Fibroblast of the conjunctiva (primary cell): ENCODE measurements around the gene IRS1.

ENCODE experiments used
- DNase-seq: peaks from one replicate; pipeline ENCODE4 v3.0.0-alpha.2; 2010; ENCODE audit warnings: low read depth

Gene IRS1

GRCh38 chr2:226755631-226756030, 44.0 kb downstream of the IRS1 start:
- no peak for DNase-seq

DNA sequence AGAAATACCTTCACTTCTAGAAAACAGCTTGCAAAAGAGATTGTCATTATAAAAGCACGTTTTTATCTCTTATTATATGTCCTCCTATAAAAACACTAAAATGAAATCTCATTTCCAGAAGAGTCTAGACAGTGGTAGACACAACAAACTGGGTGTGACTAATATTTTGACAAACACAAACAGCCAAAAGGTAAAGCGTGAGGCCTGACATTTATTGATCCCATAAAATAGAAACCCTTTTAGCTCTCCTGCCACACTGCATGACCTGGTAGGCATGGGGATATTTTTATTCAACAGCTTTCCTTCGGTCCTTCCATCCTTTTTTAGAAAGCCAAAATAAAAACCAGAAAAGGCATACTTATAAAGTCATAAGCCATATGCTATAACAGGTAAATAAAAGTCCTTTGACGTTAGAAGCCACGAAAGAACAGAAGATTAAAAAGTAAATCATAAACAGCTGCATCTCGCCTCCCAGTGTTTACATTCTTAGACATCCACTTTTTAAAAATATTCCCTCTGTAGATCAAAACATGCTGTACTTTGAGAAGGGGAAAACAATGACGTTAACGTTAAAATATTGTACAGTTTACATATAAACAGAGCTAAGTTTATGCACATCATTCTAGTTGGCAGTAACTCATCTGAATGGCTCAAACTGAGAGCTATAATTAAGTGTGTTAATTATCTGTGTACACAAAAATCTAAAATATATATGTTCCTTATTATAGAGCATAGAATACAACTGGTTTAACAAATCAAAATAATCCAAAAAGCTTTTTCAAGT, 44.6 kb downstream of the IRS1 start:
- DNase-seq = peak; percentile 63

DNA sequence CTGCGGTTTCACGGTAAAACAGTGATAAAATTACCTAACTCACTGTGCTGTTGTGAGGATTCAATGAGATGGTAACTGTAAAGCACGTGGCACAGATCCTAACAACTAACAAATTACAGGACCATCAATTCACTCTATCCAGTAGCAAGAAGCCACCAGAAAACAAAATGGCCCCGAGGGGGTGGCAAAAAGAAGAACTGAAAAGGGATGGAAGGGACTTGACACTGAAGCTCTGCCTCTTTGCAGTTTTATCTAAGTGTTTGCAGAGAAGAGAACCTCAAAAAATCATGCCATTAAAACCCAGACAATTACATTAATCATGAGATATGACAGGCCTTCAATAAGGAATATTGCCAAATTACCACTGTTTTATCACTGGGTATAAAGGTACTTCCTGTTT, 46.7 kb downstream of the IRS1 start:
- no peak for DNase-seq

- no peak for DNase-seq
Observed at GRCh38 chr2:226747288-226747687, 52.3 kb downstream of the IRS1 start.

- DNase-seq = no peak
Observed at GRCh38 chr2:226746196-226746800, 53.3 kb downstream of the IRS1 start.

GRCh38 chr2:226743915-226744314, 55.7 kb downstream of the IRS1 start:
- no peak for DNase-seq

DNA sequence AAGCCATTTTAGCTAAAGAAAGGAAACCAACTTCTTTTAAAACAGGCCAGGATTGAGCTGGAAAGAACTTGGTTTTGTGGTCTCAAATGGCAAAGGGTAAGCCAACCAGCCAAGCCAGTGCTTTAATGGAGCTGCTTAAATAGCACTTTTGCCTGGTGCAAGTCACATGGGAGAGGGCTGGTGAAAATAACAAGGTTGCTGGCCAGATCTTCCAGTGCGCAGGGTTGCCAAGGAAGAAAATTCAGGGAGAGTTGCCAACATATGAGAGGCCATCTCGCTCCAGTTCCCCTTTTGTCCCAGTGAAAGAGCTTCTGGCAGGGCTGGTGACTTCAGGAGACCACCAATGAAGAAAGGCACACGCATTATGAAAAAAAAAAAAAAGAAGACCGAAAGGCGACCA, 57.3 kb downstream of the IRS1 start:
- DNase-seq = peak; percentile 32

GRCh38 chr2:226740039-226740648, 59.5 kb downstream of the IRS1 start:
- DNase-seq = no peak

GRCh38 chr2:226739545-226740030, 60.0 kb downstream of the IRS1 start:
- no peak for DNase-seq

DNA sequence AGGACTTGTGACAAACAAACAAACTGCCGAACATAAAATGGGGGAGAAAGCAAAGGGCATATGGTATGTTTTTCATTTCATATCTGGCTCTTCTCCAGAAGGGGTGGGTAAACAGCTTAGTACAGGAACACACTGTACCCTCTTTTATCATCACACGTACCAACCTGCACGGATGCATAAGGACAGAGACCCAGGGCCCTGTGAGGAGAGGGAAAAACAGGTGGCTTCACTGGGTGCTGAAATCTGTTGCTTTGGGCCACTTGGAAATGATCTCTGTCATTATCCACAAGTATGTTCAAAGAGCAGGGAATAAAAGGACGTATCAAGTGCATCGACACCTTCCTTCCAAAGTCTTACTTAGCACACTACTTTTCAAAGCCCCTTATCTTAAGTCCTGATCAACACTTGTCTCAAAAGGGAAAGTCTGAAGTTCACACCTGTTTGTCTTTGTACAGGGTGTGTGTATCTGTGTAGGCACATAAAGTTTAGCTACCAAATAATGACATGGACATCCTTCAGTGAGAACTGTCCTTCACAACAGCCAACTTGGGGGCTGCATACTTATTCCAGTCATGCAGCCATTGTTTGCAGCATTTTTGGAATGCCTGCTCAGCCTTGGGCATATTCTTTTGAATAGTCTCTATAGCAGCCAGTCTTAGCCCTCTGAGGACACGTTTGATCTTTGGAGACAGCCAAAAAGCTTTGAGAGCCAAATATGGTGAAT, 60.6 kb downstream of the IRS1 start:
- DNase-seq = no peak

DNA sequence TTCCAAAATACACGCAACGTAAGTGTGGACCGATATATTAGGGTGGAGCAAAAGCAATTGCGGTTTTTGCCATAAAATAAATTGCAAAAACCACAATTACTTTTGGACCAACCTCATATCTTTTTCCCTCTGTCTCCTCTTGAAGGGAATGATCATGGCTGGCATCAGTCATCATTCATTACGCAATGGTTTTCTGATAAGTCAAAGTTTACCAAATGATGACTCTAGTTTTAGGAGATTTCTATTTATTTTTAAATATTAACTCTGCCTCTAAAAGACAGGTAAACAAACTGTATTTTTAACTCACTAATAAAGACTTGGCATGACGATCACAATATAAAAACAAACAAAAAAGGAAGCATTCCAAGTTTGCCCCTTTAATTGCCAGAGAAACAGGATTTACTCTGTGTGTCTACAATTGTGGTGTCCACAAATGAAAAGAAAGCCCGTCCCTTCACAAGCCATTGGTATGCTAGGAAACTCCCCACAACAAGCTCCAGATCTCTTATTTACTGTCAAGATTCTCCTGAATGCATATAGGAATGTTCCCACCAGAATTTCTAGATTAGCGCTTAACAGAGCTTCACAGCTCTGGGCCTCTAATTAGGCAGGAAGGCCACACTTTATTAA, 61.3 kb downstream of the IRS1 start:
- no peak for DNase-seq

- no peak for DNase-seq
Observed at GRCh38 chr2:226736382-226736781, 63.2 kb downstream of the IRS1 start.

DNA sequence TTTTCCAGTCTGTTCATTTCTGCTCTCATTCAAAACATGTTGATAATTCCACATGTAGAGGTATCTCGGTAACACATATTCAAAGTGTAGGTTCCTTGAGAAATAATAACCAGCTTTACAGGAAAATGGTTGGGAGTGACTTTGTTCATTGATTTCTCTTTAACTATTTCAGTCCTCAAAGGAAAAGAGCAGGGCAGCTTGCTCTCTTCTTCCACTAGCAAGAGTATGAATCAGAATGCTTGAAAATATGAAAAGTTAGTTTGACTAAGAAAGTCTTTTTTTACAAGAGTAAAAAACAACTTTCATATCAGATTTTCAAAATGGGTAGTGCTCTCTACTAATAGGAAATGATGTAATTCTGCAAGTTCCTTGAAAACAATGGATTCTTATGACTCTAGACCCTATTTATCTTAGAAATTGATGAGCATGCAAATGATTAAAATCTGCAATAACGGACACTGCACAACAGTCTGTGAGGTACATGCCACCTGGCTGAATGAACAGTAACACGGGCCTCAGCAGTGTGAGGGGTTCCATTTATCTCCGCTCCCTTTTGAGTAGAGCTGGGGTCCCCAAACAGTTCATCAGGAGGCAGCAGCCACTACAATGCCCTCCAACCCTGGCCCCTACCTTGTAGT, 65.6 kb downstream of the IRS1 start:
- no peak for DNase-seq

DNA sequence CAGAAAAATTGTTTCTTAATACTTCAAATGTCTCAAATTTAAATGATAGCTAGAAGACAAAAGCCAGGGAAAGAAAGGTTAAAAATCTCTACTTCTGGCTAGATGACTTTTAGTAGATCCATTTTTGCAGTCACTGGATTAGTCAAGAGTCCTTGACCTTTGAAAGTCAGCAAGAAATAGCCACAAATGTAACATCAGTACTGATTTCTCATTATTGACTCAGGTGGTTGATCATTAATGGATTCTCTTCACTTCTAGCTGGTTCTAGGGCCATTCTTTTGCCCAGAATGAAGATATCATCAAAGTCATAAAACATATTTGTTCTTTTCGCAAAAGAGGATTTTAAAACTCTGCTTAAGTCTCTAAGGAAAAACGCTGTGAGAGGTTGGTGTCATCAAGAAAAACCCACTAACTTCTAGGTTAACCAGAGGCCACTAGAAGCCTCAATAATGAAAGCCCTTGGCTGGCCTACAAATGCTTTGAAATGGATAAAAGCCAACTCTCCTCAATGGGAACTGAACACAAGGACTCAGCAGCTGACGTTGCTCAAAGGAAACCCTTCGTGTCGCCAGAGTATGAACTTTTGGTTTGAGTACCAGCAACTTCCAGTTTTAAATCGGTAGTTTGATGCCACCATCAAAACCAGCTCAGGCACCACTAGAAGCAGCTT, 66.3 kb downstream of the IRS1 start:
- DNase-seq = no peak

DNA sequence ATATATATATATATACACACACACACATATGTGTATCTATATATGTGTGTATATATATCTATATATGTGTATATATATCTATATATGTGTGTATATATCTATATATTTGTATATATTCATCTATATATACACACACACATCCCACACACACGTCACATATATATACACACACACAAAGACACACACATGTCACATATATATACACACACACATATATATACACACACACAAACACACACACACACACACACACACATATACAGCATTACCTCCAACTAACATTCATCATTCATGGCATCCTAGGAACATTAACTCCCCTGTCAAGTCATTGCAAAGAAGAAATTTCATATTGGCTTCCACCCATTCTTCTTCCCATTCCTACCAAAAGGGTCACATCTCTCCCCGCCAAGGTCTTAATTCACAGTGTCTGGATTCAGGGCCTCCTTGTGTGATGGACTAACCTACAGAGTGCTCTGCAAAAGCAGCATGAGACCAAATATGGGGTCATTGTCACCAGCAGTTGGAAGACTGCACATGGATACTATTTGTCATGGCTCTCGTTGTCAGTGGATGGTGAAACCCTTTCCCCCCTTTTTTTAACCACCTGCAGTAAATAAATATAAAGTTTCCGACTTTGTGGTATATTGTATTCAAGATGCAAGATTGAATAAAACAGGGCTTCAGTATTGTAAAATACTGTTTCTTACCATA, 67.0 kb downstream of the IRS1 start:
- DNase-seq = no peak

DNA sequence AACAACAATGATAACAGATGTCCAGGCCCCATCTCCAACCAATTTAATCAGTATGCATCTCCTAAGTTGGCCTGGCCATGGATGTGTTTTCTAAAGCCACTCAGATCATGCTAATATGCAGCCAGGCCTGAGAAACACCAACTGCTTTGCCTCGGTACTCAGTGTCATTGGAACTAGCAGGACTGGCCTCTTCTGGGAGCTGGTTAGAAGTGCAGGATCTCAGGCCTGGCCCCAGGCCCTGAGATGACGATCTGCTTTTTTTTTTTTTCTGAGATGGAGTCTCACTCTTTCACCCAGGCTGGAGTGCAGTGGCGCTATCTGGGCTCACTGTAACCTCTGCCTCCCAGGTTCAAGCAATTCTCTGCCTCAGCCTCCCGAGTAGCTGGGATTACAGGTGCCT, 69.1 kb downstream of the IRS1 start:
- no peak for DNase-seq

DNA sequence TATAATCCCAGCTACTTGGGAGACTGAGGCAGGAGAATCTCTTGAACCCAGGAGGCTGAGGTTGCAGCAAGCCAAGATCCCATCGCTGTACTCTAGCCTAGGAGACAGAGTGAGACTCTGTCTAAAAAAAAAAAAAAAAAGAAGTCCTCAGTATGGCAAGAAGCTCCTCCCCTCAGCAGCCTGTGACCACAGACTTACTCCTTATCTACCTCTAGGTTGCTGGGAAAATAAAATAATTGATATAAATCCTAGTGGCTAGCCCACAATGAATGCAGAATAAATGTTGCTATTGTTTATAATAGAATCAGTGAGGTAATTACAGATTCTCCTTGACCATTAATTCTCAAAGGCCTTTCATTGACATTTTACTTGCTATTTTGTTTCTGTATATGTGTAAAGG, 70.6 kb downstream of the IRS1 start:
- no peak for DNase-seq

- no peak for DNase-seq
Observed at GRCh38 chr2:226727251-226727650, 72.4 kb downstream of the IRS1 start.

DNA sequence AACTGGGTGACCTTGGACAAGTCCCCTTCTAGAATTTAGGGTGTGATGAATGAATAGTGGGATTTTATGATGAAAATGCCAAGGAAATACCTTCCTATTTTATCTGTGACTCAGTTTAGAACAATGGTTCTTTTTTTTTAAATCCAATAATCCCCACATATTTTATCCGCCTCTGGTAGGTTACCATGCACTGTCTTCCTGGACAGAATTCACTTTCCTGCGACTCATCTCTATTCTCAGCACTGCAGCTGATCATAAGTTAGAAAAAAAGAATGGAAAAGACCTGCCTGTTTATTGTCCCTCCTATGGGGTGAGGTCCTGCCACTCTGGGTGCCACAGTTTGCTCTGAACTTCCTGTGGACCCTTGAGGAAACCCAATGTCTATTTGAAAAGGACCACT, 73.1 kb downstream of the IRS1 start:
- DNase-seq = no peak

DNA sequence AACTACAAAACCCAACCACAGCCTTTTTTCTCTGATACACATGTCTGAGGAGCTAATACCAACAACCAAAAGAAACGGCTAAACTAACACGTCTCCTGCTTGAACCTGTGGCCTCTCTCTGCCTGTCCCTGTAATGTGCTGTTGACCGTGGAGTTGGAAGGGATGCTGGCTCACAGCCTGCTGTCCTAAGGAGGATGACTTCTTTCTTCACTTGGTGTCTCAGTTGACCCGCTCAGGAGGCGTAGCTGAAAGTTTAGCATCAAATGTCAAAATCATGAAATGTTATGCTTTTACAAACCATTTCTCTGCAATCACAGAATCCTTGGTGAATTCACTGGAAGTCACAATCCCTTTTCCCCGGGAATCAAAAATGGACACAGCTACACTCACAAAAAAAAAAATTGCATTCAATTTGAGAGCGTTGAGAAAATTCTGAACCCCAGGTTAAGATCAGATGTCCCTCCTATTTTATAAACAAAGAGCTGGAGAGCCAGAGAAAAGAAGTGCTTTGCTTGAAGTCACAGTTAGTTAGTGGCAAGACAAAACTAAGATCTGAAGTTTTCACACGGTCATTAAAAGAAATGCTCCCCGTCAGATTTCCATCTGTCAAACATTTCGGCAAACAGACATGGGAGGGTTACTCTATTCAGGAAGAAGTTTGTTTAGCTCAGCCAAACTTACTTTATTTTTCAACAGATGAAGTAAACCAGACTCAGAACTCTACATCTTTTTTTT, 74.3 kb downstream of the IRS1 start:
- DNase-seq = no peak
